Trophoblast cell (in vitro differentiated cells and primary cell): ENCODE measurements around the gene HS6ST1.
A peak's percentile ranks its signal among the peaks of the same experiment; 100 is the strongest.

Source experiments
- DNase-seq, 2 donors: peaks; one replicate each; pipeline ENCODE4 v3.0.0-alpha.2; 2016
- H2AFZ ChIP-seq: 2 replicates; pipeline ENCODE4 v1.6.1; 2013; ENCODE audit warnings: low read length, moderate library complexity, mild to moderate bottlenecking; ENCODE audit not compliant: insufficient read depth, poor library complexity
- H2AK5ac ChIP-seq: 2 replicates; pipeline ENCODE4 v1.6.1; 2013; ENCODE audit warnings: mild to moderate bottlenecking, low read length
- H2BK120ac ChIP-seq: 2 replicates; pipeline ENCODE4 v1.6.1; 2013; ENCODE audit warnings: low read length, mild to moderate bottlenecking, moderate library complexity; ENCODE audit not compliant: insufficient read depth, poor library complexity
- H2BK12ac ChIP-seq: 2 replicates; pipeline ENCODE4 v1.6.1; 2013; ENCODE audit warnings: mild to moderate bottlenecking, low read length, moderate library complexity
- H2BK5ac ChIP-seq: 2 replicates; pipeline ENCODE4 v1.6.1; 2013; ENCODE audit warnings: low read length, low read depth, moderate library complexity, mild to moderate bottlenecking; ENCODE audit not compliant: poor library complexity
- H3K14ac ChIP-seq: 2 replicates; pipeline ENCODE4 v1.6.1; 2013; ENCODE audit warnings: mild to moderate bottlenecking, low read length
- H3K18ac ChIP-seq: 2 replicates; pipeline ENCODE4 v1.6.1; 2013; ENCODE audit warnings: mild to moderate bottlenecking, low read length
- H3K23ac ChIP-seq: 2 replicates; pipeline ENCODE4 v1.6.1; 2013; ENCODE audit warnings: low read length
- H3K27ac ChIP-seq: 2 replicates; pipeline ENCODE4 v1.5.1; 2013; ENCODE audit warnings: low read depth, mild to moderate bottlenecking, inconsistent platforms, low read length, moderate library complexity
- H3K27me3 ChIP-seq: 2 replicates; pipeline ENCODE4 v1.6.1; 2013; ENCODE audit warnings: inconsistent platforms, mild to moderate bottlenecking, low read length, moderate library complexity; ENCODE audit not compliant: insufficient read depth
- H3K36me3 ChIP-seq, 2 experiments: 1 replicate in 1 of 2; 2 replicates in 1 of 2; pipeline ENCODE4 v1.6.1; 2013; ENCODE audit warnings: low read length in 2 of 2, mild to moderate bottlenecking in 2 of 2, moderate library complexity in 1 of 2; ENCODE audit not compliant: insufficient read depth in 2 of 2, control insufficient read depth in 1 of 2
- H3K4ac ChIP-seq: 2 replicates; pipeline ENCODE4 v1.6.1; 2013; ENCODE audit warnings: low read depth, mild to moderate bottlenecking, low read length, moderate library complexity
- H3K4me1 ChIP-seq, 2 experiments: 1 replicate in 1 of 2; 2 replicates in 1 of 2; pipeline ENCODE4 v1.6.1; 2013; ENCODE audit warnings: low read length in 2 of 2, mild to moderate bottlenecking in 2 of 2, moderate library complexity in 1 of 2; ENCODE audit not compliant: insufficient read depth in 2 of 2, control insufficient read depth in 1 of 2
- H3K4me2 ChIP-seq: 2 replicates; pipeline ENCODE4 v1.6.1; 2013; ENCODE audit warnings: inconsistent platforms, mild to moderate bottlenecking, low read length, moderate library complexity
- H3K4me3 ChIP-seq: 2 replicates; pipeline ENCODE4 v1.5.1; 2013; ENCODE audit warnings: mild to moderate bottlenecking, low read depth, low read length, inconsistent platforms
- H3K79me1 ChIP-seq: one replicate; pipeline ENCODE4 v1.6.1; 2013; ENCODE audit warnings: low read length
- H3K79me2 ChIP-seq: 2 replicates; pipeline ENCODE4 v1.6.1; 2013; ENCODE audit warnings: low read length, mild to moderate bottlenecking; ENCODE audit not compliant: control insufficient read depth, insufficient read depth, poor library complexity
- H3K9ac ChIP-seq: 2 replicates; pipeline ENCODE4 v1.6.1; 2013; ENCODE audit warnings: mild to moderate bottlenecking, low read length
- H3K9me3 ChIP-seq: 2 replicates; pipeline ENCODE4 v1.6.1; 2013; ENCODE audit warnings: low read depth, mild to moderate bottlenecking, control low read depth, inconsistent platforms, low read length; ENCODE audit not compliant: insufficient read depth
- H4K12ac ChIP-seq: 2 replicates; pipeline ENCODE4 v1.6.1; 2013; ENCODE audit warnings: low read depth, mild to moderate bottlenecking, low read length, moderate library complexity
- H4K8ac ChIP-seq: 2 replicates; pipeline ENCODE4 v1.6.1; 2013; ENCODE audit warnings: low read depth, mild to moderate bottlenecking, low read length, moderate library complexity
- H4K91ac ChIP-seq: one replicate; pipeline ENCODE4 v1.6.1; 2013; ENCODE audit warnings: low read depth, mild to moderate bottlenecking, low read length, moderate library complexity
- WGBS: extraction: QIAGEN DNeasy Blood & Tissue Kit; methylation state at CpG from one replicate; pipeline ENCODE4 v1.1.7; 2013; ENCODE audit warnings: missing lambda C conversion rate; ENCODE audit not compliant: insufficient read length, insufficient coverage; ENCODE audit errors: extremely low coverage; 5-methylcytosine and 5-hydroxymethylcytosine counted together

The HS6ST1 gene

DNA sequence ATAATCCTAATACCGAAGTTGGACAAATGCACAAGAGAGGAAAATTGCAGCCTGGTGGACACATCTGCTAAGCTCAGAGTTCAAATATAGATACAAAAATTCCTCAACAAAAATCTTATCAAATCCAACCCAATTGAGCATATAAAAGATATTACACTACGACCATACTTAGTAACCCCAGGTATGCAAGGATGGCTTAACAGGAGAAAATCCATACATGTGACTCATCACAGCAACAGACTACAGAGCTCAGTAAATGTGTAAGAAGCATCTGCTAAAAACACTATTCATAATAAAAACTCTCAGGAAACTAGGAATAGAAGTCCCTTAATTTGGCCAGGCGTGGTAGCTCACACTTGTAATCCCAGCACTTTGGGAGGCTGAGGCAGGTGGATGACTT, 28.3 kb downstream of the HS6ST1 start:
- peaks cover 32 to 39% of the 10 kb centered on the region in 2 experiments for H3K4me1 ChIP-seq
- no peak overlapping the region for H3K9ac ChIP-seq
- no peak overlapping the region for H2BK120ac ChIP-seq
- H3K79me1 ChIP-seq, result peaks cover 14% of the 10 kb centered on the region
- no peak overlapping the region for H3K23ac ChIP-seq
- no peak overlapping the region for H2BK12ac ChIP-seq
- no peak overlapping the region for H4K91ac ChIP-seq
- H4K12ac ChIP-seq, result no peak overlapping the region
- H3K27ac ChIP-seq, result no peak overlapping the region
- H3K4ac ChIP-seq, result no peak overlapping the region
- H2AK5ac ChIP-seq, result no peak overlapping the region
- 100% methylated on average over 1 of the region's 3 CpGs for WGBS
- peaks cover 11 to 12% of the 10 kb centered on the region in 2 experiments for H3K36me3 ChIP-seq
- H3K27me3 ChIP-seq, result no peaks in the 10 kb centered on the region
- H3K79me2 ChIP-seq, result peaks cover 11% of the 10 kb centered on the region
- no peak overlapping the region for H2BK5ac ChIP-seq
- H3K4me2 ChIP-seq, result no peak overlapping the region
- no peak overlapping the region for H3K18ac ChIP-seq
- H4K8ac ChIP-seq, result no peak overlapping the region
- H3K4me3 ChIP-seq, result no peak overlapping the region
- DNase-seq, result peak; percentile 37 to 77
- H3K14ac ChIP-seq, result no peak overlapping the region
- no peak overlapping the region for H2AFZ ChIP-seq
- H3K9me3 ChIP-seq, result peaks cover 4% of the 10 kb centered on the region

GRCh38 chr2:128289439-128289838, 29.2 kb downstream of the HS6ST1 start:
- no CpG with 5 or more reads among the region's 10 CpGs for WGBS

GRCh38 chr2:128288781-128289180, 29.9 kb downstream of the HS6ST1 start:
- Histone ChIP-seq H3K36me3 (peaks cover 11 to 12% of the 10 kb centered on the region in 2 experiments), H3K79me1 (peaks cover 16% of the 10 kb centered on the region), H3K23ac (no peak overlapping the region), H2BK5ac (no peak overlapping the region), H4K12ac (no peak overlapping the region), H4K91ac (no peak overlapping the region), H3K9ac (no peak overlapping the region), H2BK12ac (no peak overlapping the region), H2AK5ac (no peak overlapping the region), H4K8ac (no peak overlapping the region), H3K14ac (no peak overlapping the region), H2BK120ac (no peak overlapping the region), H3K4me3 (no peak overlapping the region), H3K27me3 (no peaks in the 10 kb centered on the region), H3K4me2 (no peak overlapping the region), H3K79me2 (peaks cover 16% of the 10 kb centered on the region), H3K27ac (no peak overlapping the region), H2AFZ (no peak overlapping the region), H3K9me3 (peaks cover 6% of the 10 kb centered on the region), H3K4me1 (peaks cover 35 to 39% of the 10 kb centered on the region in 2 experiments), H3K18ac (no peak overlapping the region), H3K4ac (no peak overlapping the region)
- DNase-seq, result no peak
- WGBS, result no CpG with 5 or more reads among the region's 9 CpGs

More at GRCh38 chr2:128289439-128289838, 29.2 kb downstream of the HS6ST1 start:
- H4K12ac ChIP-seq, result no peak overlapping the region
- no peak overlapping the region for H3K27ac ChIP-seq
- H3K4me3 ChIP-seq, result no peak overlapping the region
- H2AFZ ChIP-seq, result no peak overlapping the region
- no peak overlapping the region for H3K14ac ChIP-seq
- DNase-seq, result peak; percentile 43 to 63
- H2BK12ac ChIP-seq, result no peak overlapping the region
- peaks cover 16% of the 10 kb centered on the region for H3K79me2 ChIP-seq
- no peak overlapping the region for H3K4me2 ChIP-seq
- H3K4ac ChIP-seq, result peak overlapping the region; percentile 4
- peaks cover 16% of the 10 kb centered on the region for H3K79me1 ChIP-seq
- no peak overlapping the region for H2AK5ac ChIP-seq
- H3K9ac ChIP-seq, result no peak overlapping the region
- H3K4me1 ChIP-seq, result peaks cover 35 to 39% of the 10 kb centered on the region in 2 experiments
- no peak overlapping the region for H2BK120ac ChIP-seq
- H3K18ac ChIP-seq, result peak overlapping the region; percentile 16
- no peak overlapping the region for H4K8ac ChIP-seq
- H3K36me3 ChIP-seq, result peaks cover 11 to 12% of the 10 kb centered on the region in 2 experiments
- H2BK5ac ChIP-seq, result no peak overlapping the region
- H3K23ac ChIP-seq, result no peak overlapping the region
- peaks cover 6% of the 10 kb centered on the region for H3K9me3 ChIP-seq
- H4K91ac ChIP-seq, result no peak overlapping the region
- H3K27me3 ChIP-seq, result no peaks in the 10 kb centered on the region

- Histone ChIP-seq H3K4me3 (no peak overlapping the region), H2BK12ac (no peak overlapping the region), H3K23ac (no peak overlapping the region), H2AK5ac (no peak overlapping the region), H3K4ac (no peak overlapping the region), H2BK5ac (no peak overlapping the region), H3K4me2 (no peak overlapping the region), H3K27me3 (no peaks in the 10 kb centered on the region), H4K8ac (no peak overlapping the region), H2BK120ac (no peak overlapping the region), H4K91ac (no peak overlapping the region), H3K79me1 (peaks cover 16% of the 10 kb centered on the region), H3K9ac (no peak overlapping the region), H2AFZ (no peak overlapping the region), H3K14ac (no peak overlapping the region), H3K79me2 (peaks cover 16% of the 10 kb centered on the region), H3K9me3 (peaks cover 5% of the 10 kb centered on the region), H3K18ac (no peak overlapping the region), H3K36me3 (peaks cover 11 to 18% of the 10 kb centered on the region in 2 experiments), H3K4me1 (peaks cover 35 to 39% of the 10 kb centered on the region in 2 experiments), H3K27ac (no peak overlapping the region), H4K12ac (no peak overlapping the region)
- no peak for DNase-seq
- WGBS, result no CpG with 5 or more reads among the region's 23 CpGs
Measured at GRCh38 chr2:128287780-128288735, 30.6 kb downstream of the HS6ST1 start.
